ENCODE results near the gene PSME1.

DNA sequence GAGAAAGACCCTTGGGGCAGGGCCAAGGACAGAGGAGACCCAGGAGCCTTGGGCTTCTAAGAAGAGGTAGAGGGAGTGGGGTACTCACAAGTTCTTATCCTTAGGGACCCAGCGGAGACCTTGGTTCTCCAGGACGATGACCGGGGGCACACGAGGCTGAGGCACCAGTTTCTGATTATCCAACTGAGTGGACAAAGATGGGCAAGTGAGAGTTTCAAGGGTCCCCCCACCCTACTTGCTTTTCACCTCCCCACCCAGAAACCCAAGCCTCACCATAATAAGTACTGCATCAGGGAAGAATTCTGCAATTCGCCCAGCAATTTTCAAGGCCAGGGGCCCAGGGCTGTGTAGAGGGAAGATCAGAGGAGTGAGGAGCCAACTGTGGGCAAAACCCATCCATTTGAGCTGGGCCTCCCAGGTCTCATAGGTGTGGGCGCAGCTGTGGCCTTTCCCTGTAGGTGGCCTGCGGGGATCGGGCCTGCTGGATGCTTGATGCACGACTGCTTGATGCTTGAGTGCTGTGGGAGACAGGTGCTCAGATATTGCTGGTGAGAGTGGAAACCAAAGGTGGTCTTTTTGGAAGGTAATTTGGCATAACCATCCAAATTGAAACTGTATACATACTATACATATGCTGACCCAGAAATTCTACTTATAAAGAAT is 3.4 kb downstream of the PSME1 start:
- TF ChIP-seq MTF1 (CRISPR knock-in tag; IDR thresholded peaks at IDR 0.05), result no peak
- no peak for TF ChIP-seq SALL2 (CRISPR knock-in tag; IDR thresholded peaks at IDR 0.05)
- no peak for TF ChIP-seq NPAS2 (CRISPR knock-in tag; IDR thresholded peaks at IDR 0.05; ENCODE audit: borderline replicate concordance)
- TF ChIP-seq, protein P1, sequence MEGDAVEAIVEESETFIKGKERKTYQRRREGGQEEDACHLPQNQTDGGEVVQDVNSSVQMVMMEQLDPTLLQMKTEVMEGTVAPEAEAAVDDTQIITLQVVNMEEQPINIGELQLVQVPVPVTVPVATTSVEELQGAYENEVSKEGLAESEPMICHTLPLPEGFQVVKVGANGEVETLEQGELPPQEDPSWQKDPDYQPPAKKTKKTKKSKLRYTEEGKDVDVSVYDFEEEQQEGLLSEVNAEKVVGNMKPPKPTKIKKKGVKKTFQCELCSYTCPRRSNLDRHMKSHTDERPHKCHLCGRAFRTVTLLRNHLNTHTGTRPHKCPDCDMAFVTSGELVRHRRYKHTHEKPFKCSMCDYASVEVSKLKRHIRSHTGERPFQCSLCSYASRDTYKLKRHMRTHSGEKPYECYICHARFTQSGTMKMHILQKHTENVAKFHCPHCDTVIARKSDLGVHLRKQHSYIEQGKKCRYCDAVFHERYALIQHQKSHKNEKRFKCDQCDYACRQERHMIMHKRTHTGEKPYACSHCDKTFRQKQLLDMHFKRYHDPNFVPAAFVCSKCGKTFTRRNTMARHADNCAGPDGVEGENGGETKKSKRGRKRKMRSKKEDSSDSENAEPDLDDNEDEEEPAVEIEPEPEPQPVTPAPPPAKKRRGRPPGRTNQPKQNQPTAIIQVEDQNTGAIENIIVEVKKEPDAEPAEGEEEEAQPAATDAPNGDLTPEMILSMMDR (CRISPR knock-in tag; IDR thresholded peaks at IDR 0.05), result peak; percentile 25
- no peak for TF ChIP-seq EEA1 (CRISPR knock-in tag; IDR thresholded peaks at IDR 0.05; ENCODE audit: borderline replicate concordance)
- TF ChIP-seq KDM5B (CRISPR knock-in tag; IDR thresholded peaks at IDR 0.05; ENCODE audit: borderline replicate concordance), result peak; percentile 62; the same call in 1 of the 2 replicates
- no peak; the same call in 1 of the 2 replicates for TF ChIP-seq PRDM4 (CRISPR knock-in tag; IDR thresholded peaks at IDR 0.05; ENCODE audit: borderline replicate concordance)
- no peak for TF ChIP-seq ZNF704 (CRISPR knock-in tag; IDR thresholded peaks at IDR 0.05; ENCODE audit: borderline replicate concordance)
- no peak for TF ChIP-seq ATF3 (CRISPR knock-in tag; IDR thresholded peaks at IDR 0.05)

Data from HepG2 (cell line).